H9 (cell line): ENCODE data around the gene RPS8. TPM values are rescaled to one million over a fixed set of nuclear protein-coding genes. Genes with fewer than 3 reads are reported as not detected.
A peak's percentile ranks its signal among the peaks of the same experiment; 100 is the strongest.

Experiments
- DNase-seq: peaks from one replicate; pipeline ENCODE4 v3.0.0-alpha.2; 2017
- H2AFZ ChIP-seq: one replicate; pipeline ENCODE4 v1.6.1; 2013; ENCODE audit warnings: mild to moderate bottlenecking, low read length, control low read depth, moderate library complexity
- H2AK5ac ChIP-seq: 2 replicates; pipeline ENCODE4 v1.6.1; 2013; ENCODE audit warnings: low read length, control low read depth, mixed read lengths; ENCODE audit not compliant: insufficient read length
- H2BK120ac ChIP-seq: one replicate; pipeline ENCODE4 v1.6.1; 2013; ENCODE audit warnings: low read depth, mild to moderate bottlenecking, low read length, control low read depth, inconsistent platforms; ENCODE audit not compliant: poor library complexity, severe bottlenecking
- H2BK12ac ChIP-seq: 2 replicates; pipeline ENCODE4 v1.6.1; 2013; ENCODE audit warnings: low read length, control low read depth, mixed read lengths, low read depth; ENCODE audit not compliant: insufficient read length
- H2BK15ac ChIP-seq: 2 replicates; pipeline ENCODE4 v1.6.1; 2013; ENCODE audit warnings: low read depth, low read length, control low read depth
- H2BK20ac ChIP-seq: one replicate; pipeline ENCODE4 v1.6.1; 2013; ENCODE audit warnings: low read depth, mild to moderate bottlenecking, low read length, control low read depth, inconsistent platforms; ENCODE audit not compliant: poor library complexity, severe bottlenecking
- H2BK5ac ChIP-seq: 2 replicates; pipeline ENCODE4 v1.6.1; 2013; ENCODE audit warnings: low read length, control low read depth, mixed read lengths; ENCODE audit not compliant: insufficient read length
- H3K14ac ChIP-seq: 2 replicates; pipeline ENCODE4 v1.6.1; 2013; ENCODE audit warnings: low read length, control low read depth; ENCODE audit not compliant: insufficient read depth
- H3K18ac ChIP-seq: 2 replicates; pipeline ENCODE4 v1.6.1; 2013; ENCODE audit warnings: low read depth, mild to moderate bottlenecking, mixed read lengths, low read length, control low read depth; ENCODE audit not compliant: insufficient read length
- H3K23ac ChIP-seq: 2 replicates; pipeline ENCODE4 v1.6.1; 2013; ENCODE audit warnings: low read length, control low read depth, mixed read lengths, low read depth; ENCODE audit not compliant: insufficient read length
- H3K23me2 ChIP-seq: 2 replicates; pipeline ENCODE4 v1.6.1; 2013; ENCODE audit warnings: low read depth, mild to moderate bottlenecking, mixed read lengths, low read length, control low read depth; ENCODE audit not compliant: insufficient read length, poor library complexity, severe bottlenecking
- H3K27ac ChIP-seq: 2 replicates; pipeline ENCODE4 v1.5.1; 2013; ENCODE audit warnings: low read length, control low read depth, mixed read lengths, low read depth; ENCODE audit not compliant: insufficient read length
- H3K27me3 ChIP-seq: 2 replicates; pipeline ENCODE4 v1.6.1; 2013; ENCODE audit warnings: low read length, control low read depth, inconsistent platforms; ENCODE audit not compliant: insufficient read depth
- H3K4ac ChIP-seq: 2 replicates; pipeline ENCODE4 v1.6.1; 2013; ENCODE audit warnings: low read depth, mild to moderate bottlenecking, control low read depth, inconsistent platforms, low read length, moderate library complexity
- H3K4me1 ChIP-seq: 2 replicates; pipeline ENCODE4 v1.6.1; 2013; ENCODE audit warnings: low read length, control low read depth, inconsistent platforms; ENCODE audit not compliant: insufficient read depth
- H3K4me2 ChIP-seq: 2 replicates; pipeline ENCODE4 v1.6.1; 2013; ENCODE audit warnings: low read length, control low read depth, mixed read lengths; ENCODE audit not compliant: insufficient read length, insufficient read depth
- H3K56ac ChIP-seq: 2 replicates; pipeline ENCODE4 v1.6.1; 2013; ENCODE audit warnings: low read depth, mild to moderate bottlenecking, mixed read lengths, low read length, control low read depth; ENCODE audit not compliant: insufficient read length
- H3K79me1 ChIP-seq: 2 replicates; pipeline ENCODE4 v1.6.1; 2013; ENCODE audit warnings: low read depth, mild to moderate bottlenecking, moderate library complexity, low read length, control low read depth, inconsistent platforms; ENCODE audit not compliant: insufficient read depth, poor library complexity, severe bottlenecking
- H3K79me2 ChIP-seq: 2 replicates; pipeline ENCODE4 v1.6.1; 2013; ENCODE audit warnings: low read length, control low read depth, inconsistent platforms; ENCODE audit not compliant: insufficient read depth
- H3K9ac ChIP-seq: 2 replicates; pipeline ENCODE4 v1.6.1; 2013; ENCODE audit warnings: low read length, control low read depth, mixed read lengths; ENCODE audit not compliant: insufficient read length; ENCODE audit errors: extremely low read depth
- H3K9me3 ChIP-seq: one replicate; pipeline ENCODE4 v1.6.1; 2013; ENCODE audit warnings: low read depth, low read length, inconsistent platforms; ENCODE audit not compliant: control insufficient read depth
- H3T11ph ChIP-seq: one replicate; pipeline ENCODE4 v1.6.1; 2013; ENCODE audit warnings: mild to moderate bottlenecking, low read length, control low read depth, inconsistent platforms
- H4K20me1 ChIP-seq: one replicate; pipeline ENCODE4 v1.6.1; 2013; ENCODE audit not compliant: control insufficient read depth, insufficient read length, insufficient read depth
- H4K5ac ChIP-seq: 2 replicates; pipeline ENCODE4 v1.6.1; 2013; ENCODE audit warnings: low read depth, mild to moderate bottlenecking, mixed read lengths, low read length, control low read depth; ENCODE audit not compliant: insufficient read length
- H4K8ac ChIP-seq: replicated peaks from 2 replicates; pipeline ENCODE4 v1.6.1; 2013; ENCODE audit warnings: low read length, control low read depth, mixed read lengths, low read depth; ENCODE audit not compliant: insufficient read length
- H4K91ac ChIP-seq: 2 replicates; pipeline ENCODE4 v1.6.1; 2013; ENCODE audit warnings: low read depth, mild to moderate bottlenecking, moderate library complexity, mixed read lengths, low read length, control low read depth; ENCODE audit not compliant: insufficient read length
- H3K27ac Mint-ChIP-seq, 3 experiments: 2 replicates in 2 of 3; 3 replicates in 1 of 3; pipeline ENCODE4 v1.8.0; 2020 to 2021; ENCODE audit warnings: mixed read lengths in 3 of 3, mild to moderate bottlenecking in 1 of 3, moderate library complexity in 1 of 3
- H3K27me3 Mint-ChIP-seq: 2 replicates; pipeline ENCODE4 v1.8.0; 2021; ENCODE audit warnings: low read depth, mild to moderate bottlenecking, moderate library complexity, mixed read lengths
- H3K36me3 Mint-ChIP-seq, 3 experiments: 2 replicates in 2 of 3; 3 replicates in 1 of 3; pipeline ENCODE4 v1.8.0; 2020 to 2021; ENCODE audit warnings: low read depth in 3 of 3, mixed read lengths in 3 of 3; ENCODE audit not compliant: insufficient read depth in 1 of 3
- H3K4me1 Mint-ChIP-seq, 2 experiments: 2 replicates each; pipeline ENCODE4 v1.8.0; 2020; ENCODE audit warnings: mixed read lengths in 2 of 2
- H3K4me3 Mint-ChIP-seq, 2 experiments: 2 replicates in 1 of 2; 3 replicates in 1 of 2; pipeline ENCODE4 v1.8.0; 2020 to 2021; ENCODE audit warnings: mild to moderate bottlenecking in 2 of 2, mixed read lengths in 2 of 2, moderate library complexity in 1 of 2
- H3K9me3 Mint-ChIP-seq, 2 experiments: 2 replicates in 1 of 2; 3 replicates in 1 of 2; pipeline ENCODE4 v1.8.0; 2020; ENCODE audit warnings: mild to moderate bottlenecking in 2 of 2, mixed read lengths in 2 of 2, moderate library complexity in 1 of 2
- CTCF ChIP-seq: fragments of 200-600 bp; sonication (generic); conservative IDR thresholded peaks from 3 replicates; pipeline ENCODE4 v1.8.0; 2021; ENCODE audit warnings: antibody characterized with exemption, mild to moderate bottlenecking
- WGBS: extraction: QIAGEN DNeasy Blood & Tissue Kit; methylation state at CpG from one replicate; pipeline ENCODE4 v1.1.7; 2013; ENCODE audit warnings: missing lambda C conversion rate, low lambda C conversion rate, mixed read lengths; ENCODE audit not compliant: insufficient read length; ENCODE audit errors: extremely low coverage; 5-methylcytosine and 5-hydroxymethylcytosine counted together
- total RNA-seq: library from RNA; stranded (reverse); gene quantifications from 2 replicates; pipeline ENCODE4 v1.2.1, GENCODE V29; 2021

The RPS8 gene
- total RNA-seq, 1 experiment from 2014 or later: 2,591 TPM

- no peak overlapping the region for H4K5ac ChIP-seq
- H3K56ac ChIP-seq: no peak overlapping the region
- H3K9ac ChIP-seq: no peak overlapping the region
- no peak for TF ChIP-seq CTCF
- H3K9me3 ChIP-seq: no peaks in the 10 kb centered on the region
- H3K27ac ChIP-seq: no peak overlapping the region
- H3K4me3 Mint-ChIP-seq: peak overlapping the region in 1 of 2 experiments; percentile 75; a peak in 2 of 5 replicates
- H2BK15ac ChIP-seq: no peak overlapping the region
- H2AK5ac ChIP-seq: no peak overlapping the region
- H3K79me2 ChIP-seq: no peaks in the 10 kb centered on the region
- no peaks in the 10 kb centered on the region for H3K27me3 ChIP-seq
- H2BK120ac ChIP-seq: no peak overlapping the region
- no peak overlapping the region for H3K4me2 ChIP-seq
- H2BK5ac ChIP-seq: no peak overlapping the region
- no peak overlapping the region for H2AFZ ChIP-seq
- no peak overlapping the region for H4K91ac ChIP-seq
- no peaks in the 10 kb centered on the region; a peak in 1 of 5 replicates for H3K9me3 Mint-ChIP-seq
- no peak overlapping the region for H3K18ac ChIP-seq
- H3K14ac ChIP-seq: no peak overlapping the region
- H3K27me3 Mint-ChIP-seq: no peaks in the 10 kb centered on the region
- no peak overlapping the region for H2BK20ac ChIP-seq
- H3K27ac Mint-ChIP-seq: peak overlapping the region in 1 of 3 experiments; percentile 73; a peak in 2 of 7 replicates
- DNase-seq: no peak
- H3K4me1 Mint-ChIP-seq: peaks cover 17 to 21% of the 10 kb centered on the region in 2 experiments
- no peak overlapping the region for H3K23ac ChIP-seq
- H3K79me1 ChIP-seq: no peaks in the 10 kb centered on the region
- peaks cover 8% of the 10 kb centered on the region for H3K23me2 ChIP-seq
- H4K20me1 ChIP-seq: no peaks in the 10 kb centered on the region
- no CpG with 5 or more reads among the region's 9 CpGs for WGBS
- no peaks in the 10 kb centered on the region for H3K36me3 Mint-ChIP-seq
- no peak overlapping the region for H3K4ac ChIP-seq
- no peaks in the 10 kb centered on the region for H3K4me1 ChIP-seq
- H2BK12ac ChIP-seq: no peak overlapping the region
- H4K8ac ChIP-seq: no peak overlapping the region
- no peak overlapping the region for H3T11ph ChIP-seq
These were observed 45.9 kb downstream of the RPS8 start for GRCh38 chr1:44821240-44821715.
